Adrenal gland (tissue), 5 donors: Measurements from ENCODE around the gene GPAT3.

Experiments
- POLR2A ChIP-seq, 2 donors: fragments of 450-650 bp; IDR thresholded peaks; one replicate each; pipeline ENCODE4 v1.6.1; 2017; ENCODE audit warnings: antibody characterized with exemption in 2 of 2, mild to moderate bottlenecking in 2 of 2, moderate library complexity in 1 of 2
- TF ChIP-seq, protein P1 (sequence below), 6 experiments: fragments of 450-650 bp in 4 of 6; fragments of 200-600 bp in 2 of 6; sonication (generic) in 1 of 6; IDR thresholded peaks; 1 replicate in 5 of 6; 2 replicates in 1 of 6; pipeline versions ENCODE4 v1.5.1 to v1.8.0; 2016 to 2021; ENCODE audit warnings: antibody characterized with exemption in 6 of 6, mild to moderate bottlenecking in 2 of 6, moderate library complexity in 1 of 6
- donor health status: DM: no; HTN: no; CAD: no.

GRCh38 chr4:83558680-83559079 lies 22.8 kb downstream of the GPAT3 start:
- TF ChIP-seq, protein P1, sequence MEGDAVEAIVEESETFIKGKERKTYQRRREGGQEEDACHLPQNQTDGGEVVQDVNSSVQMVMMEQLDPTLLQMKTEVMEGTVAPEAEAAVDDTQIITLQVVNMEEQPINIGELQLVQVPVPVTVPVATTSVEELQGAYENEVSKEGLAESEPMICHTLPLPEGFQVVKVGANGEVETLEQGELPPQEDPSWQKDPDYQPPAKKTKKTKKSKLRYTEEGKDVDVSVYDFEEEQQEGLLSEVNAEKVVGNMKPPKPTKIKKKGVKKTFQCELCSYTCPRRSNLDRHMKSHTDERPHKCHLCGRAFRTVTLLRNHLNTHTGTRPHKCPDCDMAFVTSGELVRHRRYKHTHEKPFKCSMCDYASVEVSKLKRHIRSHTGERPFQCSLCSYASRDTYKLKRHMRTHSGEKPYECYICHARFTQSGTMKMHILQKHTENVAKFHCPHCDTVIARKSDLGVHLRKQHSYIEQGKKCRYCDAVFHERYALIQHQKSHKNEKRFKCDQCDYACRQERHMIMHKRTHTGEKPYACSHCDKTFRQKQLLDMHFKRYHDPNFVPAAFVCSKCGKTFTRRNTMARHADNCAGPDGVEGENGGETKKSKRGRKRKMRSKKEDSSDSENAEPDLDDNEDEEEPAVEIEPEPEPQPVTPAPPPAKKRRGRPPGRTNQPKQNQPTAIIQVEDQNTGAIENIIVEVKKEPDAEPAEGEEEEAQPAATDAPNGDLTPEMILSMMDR (IDR thresholded peaks at IDR 0.05), result no peak
- TF ChIP-seq POLR2A (IDR thresholded peaks at IDR 0.05), result no peak
